Kidney (tissue), 22 donors: ENCODE data around the gene MAPRE3. TPM values are rescaled to one million over a fixed set of nuclear protein-coding genes. Genes with fewer than 3 reads are reported as not detected.
A peak's percentile ranks its signal among the peaks of the same experiment; 100 is the strongest.
"Not testable (repeated sequence)": the region's sequence is repeated elsewhere in the genome, so short reads cannot be mapped to it uniquely, and the experiment has no call there.

ENCODE experiments used
- DNase-seq, 5 donors: peaks; one replicate each; pipeline ENCODE4 v3.0.0-alpha.2; 2013 to 2020
- FAIRE-seq: peaks from 2 replicates; lab custom pipeline; 2012; peaks lifted over from hg19 to GRCh38; lab: Jason Lieb, UNC
- H3K27ac ChIP-seq, 2 donors: one replicate each; pipeline ENCODE4 v1.7.0; 2013; ENCODE audit warnings: low read depth in 2 of 2, low read length in 2 of 2, inconsistent platforms in 1 of 2
- H3K27me3 ChIP-seq: one replicate; pipeline ENCODE4 v1.7.1; 2013; ENCODE audit warnings: low read length, inconsistent platforms; ENCODE audit not compliant: control insufficient read depth, insufficient read depth
- H3K36me3 ChIP-seq, 3 donors: one replicate each; pipeline versions ENCODE4 v1.7.0 to v1.7.1; 2013; ENCODE audit warnings: low read length in 3 of 3, control low read depth in 1 of 3, inconsistent platforms in 1 of 3; ENCODE audit not compliant: insufficient read depth in 3 of 3, control insufficient read depth in 2 of 3
- H3K4me1 ChIP-seq, 3 donors: one replicate each; pipeline versions ENCODE4 v1.7.0 to v1.7.1; 2013; ENCODE audit warnings: low read length in 3 of 3, inconsistent platforms in 1 of 3, low read depth in 1 of 3; ENCODE audit not compliant: control insufficient read depth in 2 of 3, insufficient read depth in 2 of 3
- H3K4me3 ChIP-seq, 3 donors: one replicate each; pipeline versions ENCODE4 v1.7.0 to v1.8.1; 2013; ENCODE audit warnings: low read length in 3 of 3, control low read depth in 1 of 3, inconsistent platforms in 1 of 3
- H3K9ac ChIP-seq, 3 donors: one replicate each; pipeline versions ENCODE4 v1.7.0 to v1.7.1; 2013; ENCODE audit warnings: low read length in 3 of 3, control low read depth in 1 of 3, inconsistent platforms in 1 of 3
- H3K9me3 ChIP-seq, 3 donors: one replicate each; pipeline versions ENCODE4 v1.7.0 to v1.7.1; 2013; ENCODE audit warnings: low read length in 3 of 3, control low read depth in 1 of 3, inconsistent platforms in 1 of 3; ENCODE audit not compliant: control insufficient read depth in 2 of 3, insufficient read depth in 1 of 3
- CTCF ChIP-seq: IDR thresholded peaks from 3 replicates; pipeline ENCODE4 v1.5.1; 2012; ENCODE audit warnings: mild to moderate bottlenecking, moderate library complexity, borderline replicate concordance; ENCODE audit not compliant: insufficient read depth; ENCODE audit errors: extremely low read depth
- intact Hi-C: fragments of 100-400 bp; cut with DNase I; formaldehyde crosslinking; loops from one replicate; pipeline ENCODE4 v1.11.1; 2022
- long read RNA-seq, 10 donors: library from polyadenylated mRNA in 1 of 10; unstranded in 1 of 10; transcript quantifications; one replicate each; pipeline ENCODE4 v2.0.0 and lab custom pipeline, GENCODE V29; 2021 to 2026
- polyA plus RNA-seq: library from polyadenylated mRNA; stranded (reverse); fragments of 350-450 nt; fragmentation: Illumina TruSeq; extraction: RNeasy Lipid Tissue Mini Kit (QIAGEN cat#74804); gene quantifications from one replicate; pipeline ENCODE4 v1.2.3, GENCODE V29; 2014; ENCODE audit warnings: low read depth, low replicate concordance; ENCODE audit not compliant: insufficient read depth
- total RNA-seq: library from RNA; stranded (reverse); fragmentation: NEBNext Ultra II Directional; extraction: Animal tissue kit (Norgen Biotek cat#: 25700); gene quantifications from one replicate; pipeline ENCODE4 v1.2.1, GENCODE V29; 2021
- donor health status: control.
- donor health status: control.
- donor health status: control.
- donor health status: control.
- donor health status: control.
- donor health status: DM: yes; HTN: yes; CAD: no.
- donor health status: Normal renal cell carcinoma (clear cell type).

The MAPRE3 gene
- 17.9 TPM for total RNA-seq
- 49.6 TPM for polyA plus RNA-seq
- long read RNA-seq, donor 1, partial matches to known transcripts, result 0 of 2 reads
- long read RNA-seq, donor 1, other reads (novel, unspliced or antisense), result 0 of 2 reads
- long read RNA-seq, donor 2, partial matches to known transcripts, result 0 of 1 reads
- long read RNA-seq, donor 2, other reads (novel, unspliced or antisense), result 0 of 1 reads
- long read RNA-seq, donor 3, partial matches to known transcripts, result 0 of 4 reads
- long read RNA-seq, donor 3, other reads (novel, unspliced or antisense), result 0 of 4 reads
- long read RNA-seq, donor 4, partial matches to known transcripts, result 5 of 6 reads
- long read RNA-seq, donor 4, other reads (novel, unspliced or antisense), result 0 of 6 reads
- long read RNA-seq, donor 5, result 0 reads
- long read RNA-seq, donor 6, partial matches to known transcripts, result 0 of 1 reads
- long read RNA-seq, donor 6, other reads (novel, unspliced or antisense), result 0 of 1 reads
- long read RNA-seq, donor 7, transcript MAPRE3-201 (7 exons, 1,892 nt), result major isoform, 5 of 15 reads
- long read RNA-seq, donor 7, partial matches to known transcripts, result 3 of 15 reads
- long read RNA-seq, donor 7, other reads (novel, unspliced or antisense), result 5 of 15 reads
- long read RNA-seq, donor 8, partial matches to known transcripts, result 0 of 2 reads
- long read RNA-seq, donor 8, other reads (novel, unspliced or antisense), result 0 of 2 reads
- long read RNA-seq, donor 9, partial matches to known transcripts, result 0 of 3 reads
- long read RNA-seq, donor 9, other reads (novel, unspliced or antisense), result 0 of 3 reads
- long read RNA-seq, donor 10, partial matches to known transcripts, result 0 of 3 reads
- long read RNA-seq, donor 10, other reads (novel, unspliced or antisense), result 0 of 3 reads

GRCh38 chr2:26970244-26970927 is at the start of gene MAPRE3:
Gene MAPRE3, plus strand, starts transcription at chr2:26970637. Its CDS starts 51,582 bp downstream, at chr2:27022219.
- no peak for TF ChIP-seq CTCF
- FAIRE-seq (no peak), DNase-seq (peak; percentile 91 to 95 (median 92))
- peak within 1 kb of the TSS; percentile 79 to 92 (median 80) for H3K4me3 ChIP-seq
- peaks cover 0 to 5% (median 4%) of the 10 kb centered on the region in 3 donors for H3K4me1 ChIP-seq
- H3K9ac ChIP-seq, result peak within 1 kb of the TSS; percentile 42 to 79 (median 78)
- intact Hi-C loops, result no loop called here
- no peaks in the 10 kb centered on the region for H3K9me3 ChIP-seq
- H3K27me3 ChIP-seq, result no peaks in the 10 kb centered on the region
- H3K27ac ChIP-seq, result peak within 1 kb of the TSS; percentile 60 to 69
- no peaks in the 10 kb centered on the region for H3K36me3 ChIP-seq

- H3K36me3 ChIP-seq, result no peaks in the 10 kb centered on the region
- TF ChIP-seq CTCF, result no peak
- H3K9ac ChIP-seq, result no peak overlapping the region
- no peaks in the 10 kb centered on the region for H3K9me3 ChIP-seq
- intact Hi-C loops, result no loop called here
- DNase-seq (peak in 1 of 5 donors; percentile 1), FAIRE-seq (no peak)
- no peak overlapping the region for H3K27ac ChIP-seq
- H3K4me3 ChIP-seq, result no peak overlapping the region
- H3K27me3 ChIP-seq, result no peaks in the 10 kb centered on the region
- H3K4me1 ChIP-seq, result peaks cover 0 to 2% (median 0%) of the 10 kb centered on the region in 3 donors
Measured at GRCh38 chr2:26921323-26921722, 49.1 kb upstream of the MAPRE3 start.

GRCh38 chr2:26922405-26923188 is 47.8 kb upstream of the MAPRE3 start:
- no peaks in the 10 kb centered on the region for H3K9me3 ChIP-seq
- H3K27ac ChIP-seq, result no peak overlapping the region
- DNase-seq (peak in 4 of 5 donors; percentile 63 to 74 (median 66)), FAIRE-seq (no peak)
- peak; percentile 44 for TF ChIP-seq CTCF
- no peak overlapping the region for H3K4me3 ChIP-seq
- no peaks in the 10 kb centered on the region for H3K36me3 ChIP-seq
- peaks cover 0 to 2% (median 0%) of the 10 kb centered on the region in 3 donors for H3K4me1 ChIP-seq
- intact Hi-C loops, result no loop called here
- H3K9ac ChIP-seq, result no peak overlapping the region
- H3K27me3 ChIP-seq, result no peaks in the 10 kb centered on the region

GRCh38 chr2:26923189-26923466 is 47.3 kb upstream of the MAPRE3 start:
- H3K4me1 ChIP-seq, DNase-seq, FAIRE-seq, H3K27ac ChIP-seq, H3K9ac ChIP-seq, H3K4me3 ChIP-seq, H3K9me3 ChIP-seq, H3K36me3 ChIP-seq, H3K27me3 ChIP-seq, intact Hi-C loops: not testable (repeated sequence)
